B cell (primary cell): ENCODE results near the gene BACH2. TPM values are rescaled to one million over a fixed set of nuclear protein-coding genes. Genes with fewer than 3 reads are reported as not detected.
A peak's percentile ranks its signal among the peaks of the same experiment; 100 is the strongest.

ENCODE experiments used
- ATAC-seq: fragments of 200-7000 bp; cut with Tn5 transposase; one replicate; pipeline ENCODE4 v1.10.0; 2021; ENCODE audit warnings: low read depth, mild to moderate bottlenecking, moderate number of reproducible peaks, moderate library complexity
- CTCF ChIA-PET: fragments of 350-600 bp; sonication (Branson Sonifier 250); formaldehyde crosslinking; loops from one replicate; lab custom pipeline; 2021; ENCODE audit warnings: antibody characterized with exemption, inconsistent platforms; lab: Charles Lee
- POLR2A ChIA-PET: fragments of 350-600 bp; sonication (Branson Sonifier 250); formaldehyde crosslinking; loops from one replicate; lab custom pipeline; 2021; ENCODE audit warnings: antibody characterized with exemption; lab: Charles Lee
- DNase-seq: peaks from one replicate; pipeline ENCODE4 v3.0.0; 2013
- H2AFZ ChIP-seq: 2 replicates; pipeline ENCODE4 v1.6.1; 2012; ENCODE audit warnings: mild to moderate bottlenecking, low read depth, low read length; ENCODE audit not compliant: insufficient read depth, poor library complexity, severe bottlenecking
- H3K27ac ChIP-seq, 2 donors: 1 replicate in 1 of 2; 2 replicates in 1 of 2; pipeline ENCODE4 v1.5.1; 2012 to 2013; ENCODE audit warnings: low read length in 2 of 2, mild to moderate bottlenecking in 2 of 2, moderate library complexity in 1 of 2
- H3K27me3 ChIP-seq, 4 experiments: fragments of 200-600 bp in 1 of 4; sonication (generic) in 1 of 4; replicated peaks in 1 of 4; 1 replicate in 2 of 4; 2 replicates in 2 of 4; pipeline versions ENCODE4 v1.6.1 to v1.7.0; 2013 to 2016; ENCODE audit warnings: low read length in 3 of 4, mild to moderate bottlenecking in 2 of 4, mixed read lengths in 1 of 4, moderate library complexity in 1 of 4; ENCODE audit not compliant: insufficient read depth in 4 of 4, control insufficient read depth in 3 of 4; ENCODE audit errors: control extremely low read depth in 1 of 4
- H3K36me3 ChIP-seq, 2 experiments: replicated peaks in 1 of 2; 1 replicate in 1 of 2; 2 replicates in 1 of 2; pipeline versions ENCODE4 v1.6.1 to v1.7.1; 2013; ENCODE audit warnings: low read length in 1 of 2; ENCODE audit not compliant: insufficient read depth in 2 of 2, control insufficient read depth in 1 of 2; ENCODE audit errors: control extremely low read depth in 1 of 2, extremely low read depth in 1 of 2
- H3K4me1 ChIP-seq, 2 donors: fragments of 200-600 bp in 1 of 2; sonication (generic) in 1 of 2; 1 replicate in 1 of 2; 2 replicates in 1 of 2; pipeline versions ENCODE4 v1.5.1 to v1.6.1; 2013 to 2017; ENCODE audit warnings: low read length in 2 of 2; ENCODE audit not compliant: control insufficient read depth in 2 of 2, insufficient read depth in 2 of 2
- H3K4me2 ChIP-seq: replicated peaks from 2 replicates; pipeline ENCODE3; 2012; ENCODE audit warnings: mild to moderate bottlenecking, low read depth, low read length; ENCODE audit not compliant: poor library complexity, severe bottlenecking
- H3K4me3 ChIP-seq, 5 experiments: fragments of 200-600 bp in 1 of 5; sonication (generic) in 1 of 5; 1 replicate in 3 of 5; 2 replicates in 2 of 5; pipeline versions ENCODE4 v1.5.1 to v1.7.0; 2011 to 2016; ENCODE audit warnings: low read length in 4 of 5, mild to moderate bottlenecking in 4 of 5, low read depth in 2 of 5, control low read depth in 1 of 5, moderate library complexity in 1 of 5; ENCODE audit not compliant: insufficient read depth in 1 of 5; ENCODE audit errors: control extremely low read depth in 1 of 5, extremely low read depth in 1 of 5
- H3K79me2 ChIP-seq: fragments of 200-600 bp; sonication (generic); one replicate; pipeline ENCODE4 v1.6.0; 2016; ENCODE audit warnings: low read length; ENCODE audit not compliant: control insufficient read depth, insufficient read depth
- H3K9ac ChIP-seq: fragments of 200-600 bp; sonication (generic); 2 replicates; pipeline ENCODE4 v1.6.1; 2017; ENCODE audit warnings: mild to moderate bottlenecking, low read length, moderate library complexity
- H3K9me3 ChIP-seq, 3 donors: one replicate each; pipeline versions ENCODE4 v1.6.1 to v1.7.1; 2013; ENCODE audit warnings: low read length in 2 of 3; ENCODE audit not compliant: control insufficient read depth in 2 of 3, insufficient read depth in 1 of 3; ENCODE audit errors: control extremely low read depth in 1 of 3
- H4K20me1 ChIP-seq: 2 replicates; pipeline ENCODE4 v1.6.0; 2012; ENCODE audit warnings: mild to moderate bottlenecking, low read length; ENCODE audit not compliant: insufficient read depth, control insufficient read depth, poor library complexity, severe bottlenecking
- H3K27ac Mint-ChIP-seq: one replicate; pipeline ENCODE4 v1.8.0; 2021; ENCODE audit warnings: mixed read lengths
- H3K27me3 Mint-ChIP-seq: one replicate; pipeline ENCODE4 v1.8.0; 2021; ENCODE audit warnings: mixed read lengths
- H3K4me1 Mint-ChIP-seq: one replicate; pipeline ENCODE4 v1.8.0; 2021; ENCODE audit warnings: mixed read lengths
- H3K4me3 Mint-ChIP-seq: one replicate; pipeline ENCODE4 v1.8.0; 2021; ENCODE audit warnings: mixed read lengths
- H3K9me3 Mint-ChIP-seq: one replicate; pipeline ENCODE4 v1.8.0; 2022; ENCODE audit warnings: mixed read lengths; ENCODE audit not compliant: insufficient read depth
- CTCF ChIP-seq: fragments of 200-600 bp; IDR thresholded peaks from one replicate; pipeline ENCODE4 v1.8.0; 2022; ENCODE audit warnings: antibody characterized with exemption, mild to moderate bottlenecking
- EZH2 ChIP-seq: IDR thresholded peaks from 2 replicates; pipeline ENCODE4 v1.6.1; 2012; ENCODE audit warnings: borderline replicate concordance, low read depth, mild to moderate bottlenecking, moderate library complexity, low read length; ENCODE audit not compliant: insufficient read depth, poor library complexity, severe bottlenecking
- WGBS: methylation state at CpG from one replicate; pipeline ENCODE4 v1.1.5; 2013; ENCODE audit warnings: missing lambda C conversion rate; ENCODE audit not compliant: insufficient coverage; 5-methylcytosine and 5-hydroxymethylcytosine counted together
- intact Hi-C: fragments of 100-400 bp; cut with micrococcal nuclease; formaldehyde crosslinking; loops from one replicate; pipeline ENCODE4 v1.10.0; 2022
- polyA plus RNA-seq: library from polyadenylated mRNA; depleted of rRNA; stranded (reverse); fragments of >200 nt; gene quantifications from 2 replicates; pipeline ENCODE4 v1.2.3, GENCODE V29; 2012
- total RNA-seq, 2 donors: library from RNA; stranded (reverse); fragments of 120-200 nt in 1 of 2; gene quantifications; 1 replicate in 1 of 2; 2 replicates in 1 of 2; pipeline versions ENCODE4 v1.2.3 to v1.2.4, GENCODE V29; 2013 to 2022

The BACH2 gene
- total and polyA plus RNA-seq, 2 donors (not counting 1 experiment from before 2014, with no cell fraction given), result 41.1 to 235 TPM

GRCh38 chr6:90285042-90285481, 11.6 kb downstream of the BACH2 start:
- CTCF ChIA-PET, result interaction anchor here (0.9 to 9.3 kb wide), 15 partner anchors 10 to 344 kb away, joined by 3 to 117 read pairs (median 6); partner anchors contain the start of gene BACH2
- H3K36me3 ChIP-seq, result peaks cover 15 to 22% of the 10 kb centered on the region in 2 experiments
- peaks cover 96% of the 10 kb centered on the region for H3K79me2 ChIP-seq
- peak overlapping the region; percentile 63 for H3K4me2 ChIP-seq
- peak overlapping the region; percentile 8 to 58 (median 32) for H3K4me3 ChIP-seq
- H3K9me3 Mint-ChIP-seq, result no peaks in the 10 kb centered on the region
- POLR2A ChIA-PET, result interaction anchor here (1.0 to 2.4 kb wide), 4 partner anchors 10 to 456 kb away, joined by 5 to 8 read pairs (median 6); partner anchors contain the start of genes BACH2 and CASP8AP2
- H3K4me1 ChIP-seq, result peaks cover 76 to 89% of the 10 kb centered on the region in 2 donors
- peak overlapping the region; percentile 30 for H3K9ac ChIP-seq
- peak overlapping the region; percentile 85 for H3K27ac Mint-ChIP-seq
- peaks cover 68% of the 10 kb centered on the region for H4K20me1 ChIP-seq
- H3K27ac ChIP-seq, result peak overlapping the region; percentile 80 to 90
- H3K4me3 Mint-ChIP-seq, result peak overlapping the region; percentile 73
- no CpG with 5 or more reads among the region's 4 CpGs for WGBS
- no peak overlapping the region for H2AFZ ChIP-seq
- H3K9me3 ChIP-seq, result no peaks in the 10 kb centered on the region
- intact Hi-C loops, result loop anchor here (1.0 to 10.0 kb wide), 8 partner anchors 33 to 930 kb away; partner anchors contain the start of gene UBE2J1
- H3K4me1 Mint-ChIP-seq, result peaks cover 85% of the 10 kb centered on the region
- peak; percentile 9 for ATAC-seq
- no peaks in the 10 kb centered on the region for H3K27me3 Mint-ChIP-seq
- no peaks in the 10 kb centered on the region for H3K27me3 ChIP-seq
- DNase-seq, result no peak
- no peak for TF ChIP-seq CTCF
- no peak for TF ChIP-seq EZH2
